GM23338 (cell line): ENCODE measurements around the gene COPZ1. TPM values are rescaled to one million over a fixed set of nuclear protein-coding genes. Genes with fewer than 3 reads are reported as not detected.

Experiments
- ATAC-seq: fragments of 200-7000 bp; cut with Tn5 transposase; 3 replicates; pipeline ENCODE4 v1.9.1; 2020
- DNase-seq: peaks from one replicate; pipeline ENCODE4 v3.0.0-alpha.2; 2015; ENCODE audit warnings: low spot score
- H2AFZ ChIP-seq: fragments of 200-600 bp; sonication (generic); 2 replicates; pipeline ENCODE4 v1.8.0; 2016; ENCODE audit warnings: antibody characterized with exemption, mild to moderate bottlenecking, moderate library complexity
- H3F3A ChIP-seq: fragments of 200-600 bp; sonication (generic); replicated peaks from 2 replicates; pipeline ENCODE4 v1.8.0; 2017; ENCODE audit warnings: antibody characterized with exemption, mixed run types, low read depth
- H3K27ac ChIP-seq: fragments of 200-600 bp; sonication (generic); 2 replicates; pipeline ENCODE4 v1.6.1; 2016; ENCODE audit warnings: low read depth
- H3K27me3 ChIP-seq: fragments of 200-600 bp; sonication (generic); 2 replicates; pipeline ENCODE4 v1.8.0; 2016; ENCODE audit warnings: mild to moderate bottlenecking, mixed run types, moderate library complexity; ENCODE audit not compliant: insufficient read depth
- H3K36me3 ChIP-seq: fragments of 200-600 bp; sonication (generic); 2 replicates; pipeline ENCODE4 v1.8.0; 2016; ENCODE audit warnings: mild to moderate bottlenecking; ENCODE audit not compliant: insufficient read depth
- H3K4me1 ChIP-seq: fragments of 200-600 bp; sonication (generic); 2 replicates; pipeline ENCODE4 v1.8.0; 2016; ENCODE audit warnings: mild to moderate bottlenecking, moderate library complexity; ENCODE audit not compliant: insufficient read depth
- H3K4me2 ChIP-seq: fragments of 200-600 bp; sonication (generic); 2 replicates; pipeline ENCODE4 v1.7.1; 2017; ENCODE audit warnings: mixed run types
- H3K4me3 ChIP-seq: fragments of 200-600 bp; sonication (generic); 2 replicates; pipeline ENCODE4 v1.6.1; 2016; ENCODE audit warnings: mixed run types
- H3K79me2 ChIP-seq: fragments of 200-600 bp; sonication (generic); replicated peaks from 2 replicates; pipeline ENCODE4 v1.8.0; 2017; ENCODE audit warnings: mild to moderate bottlenecking; ENCODE audit not compliant: insufficient read depth
- H3K9me2 ChIP-seq: fragments of 200-600 bp; sonication (generic); 2 replicates; pipeline ENCODE4 v1.8.0; 2017; ENCODE audit not compliant: insufficient read depth
- H4K20me1 ChIP-seq: fragments of 200-600 bp; sonication (generic); replicated peaks from 2 replicates; pipeline ENCODE4 v1.8.0; 2017; ENCODE audit warnings: mild to moderate bottlenecking; ENCODE audit not compliant: insufficient read depth
- H3K27ac Mint-ChIP-seq: 2 replicates; pipeline ENCODE4 v1.8.0; 2020; ENCODE audit warnings: inconsistent platforms, mild to moderate bottlenecking, moderate library complexity, mixed read lengths
- H3K27me3 Mint-ChIP-seq: 3 replicates; pipeline ENCODE4 v1.8.0; 2022; ENCODE audit warnings: low read depth, mild to moderate bottlenecking, moderate library complexity, mixed read lengths, inconsistent platforms; ENCODE audit not compliant: insufficient read depth, poor library complexity
- H3K36me3 Mint-ChIP-seq: 3 replicates; pipeline ENCODE4 v1.8.0; 2021; ENCODE audit warnings: low read depth, mild to moderate bottlenecking, inconsistent platforms, moderate library complexity, mixed read lengths
- H3K4me1 Mint-ChIP-seq: 3 replicates; pipeline ENCODE4 v1.8.0; 2020; ENCODE audit warnings: mild to moderate bottlenecking, inconsistent platforms, mixed read lengths
- H3K4me3 Mint-ChIP-seq: 3 replicates; pipeline ENCODE4 v1.8.0; 2021; ENCODE audit warnings: moderate library complexity, mild to moderate bottlenecking, inconsistent platforms, mixed read lengths
- H3K9me3 Mint-ChIP-seq: 3 replicates; pipeline ENCODE4 v1.8.0; 2020; ENCODE audit warnings: moderate library complexity, mild to moderate bottlenecking, inconsistent platforms, mixed read lengths
- CTCF ChIP-seq, 2 experiments: fragments of 200-600 bp in 1 of 2; sonication (generic) in 1 of 2; conservative IDR thresholded peaks; 2 replicates each; pipeline versions ENCODE4 v1.5.1 to v1.6.1; 2016 to 2017; ENCODE audit warnings: antibody characterized with exemption in 2 of 2, low read depth in 2 of 2, mild to moderate bottlenecking in 2 of 2, moderate library complexity in 1 of 2
- EZH2phosphoT487 ChIP-seq: fragments of 200-600 bp; sonication (generic); IDR thresholded peaks from one replicate; pipeline ENCODE4 v1.8.1; 2018; ENCODE audit warnings: antibody characterized with exemption; ENCODE audit not compliant: unreplicated experiment
- NANOG ChIP-seq: IDR thresholded peaks from 2 replicates; pipeline ENCODE4 v1.6.1; 2016; ENCODE audit warnings: antibody characterized with exemption, borderline replicate concordance
- REST ChIP-seq: IDR thresholded peaks from one replicate; pipeline ENCODE4 v1.6.1; 2018; ENCODE audit warnings: antibody characterized with exemption; ENCODE audit not compliant: unreplicated experiment
- STAT1 ChIP-seq: IDR thresholded peaks from one replicate; pipeline ENCODE4 v1.6.1; 2016; ENCODE audit warnings: antibody characterized with exemption; ENCODE audit not compliant: unreplicated experiment
- ZNF331 ChIP-seq: fragments of 250-450 bp; sonication (Bioruptor Pico); IDR thresholded peaks from 2 replicates; pipeline ENCODE4 v1.5.0; 2020; ENCODE audit warnings: low read depth, mild to moderate bottlenecking, moderate library complexity
- ZNF462 ChIP-seq: fragments of 250-450 bp; sonication (Bioruptor Pico); IDR thresholded peaks from 2 replicates; pipeline ENCODE4 v1.5.0; 2020; ENCODE audit warnings: mild to moderate bottlenecking, moderate library complexity
- polyA plus RNA-seq: library from polyadenylated mRNA; unstranded; fragments of >200 nt; fragmentation: Nextera tagmentation; extraction: Ambion mirVana; gene quantifications from 2 replicates; pipeline ENCODE4 v1.2.1, GENCODE V29; 2016
- total RNA-seq: library from RNA; depleted of rRNA; stranded (reverse); fragments of >200 nt; shearing (Covaris generic); gene quantifications from 2 replicates; pipeline ENCODE4 v1.2.3, GENCODE V29; 2014

Gene COPZ1
- total and polyA plus RNA-seq, 2 experiments from 2014 or later: 79.9 to 91.2 TPM

DNA sequence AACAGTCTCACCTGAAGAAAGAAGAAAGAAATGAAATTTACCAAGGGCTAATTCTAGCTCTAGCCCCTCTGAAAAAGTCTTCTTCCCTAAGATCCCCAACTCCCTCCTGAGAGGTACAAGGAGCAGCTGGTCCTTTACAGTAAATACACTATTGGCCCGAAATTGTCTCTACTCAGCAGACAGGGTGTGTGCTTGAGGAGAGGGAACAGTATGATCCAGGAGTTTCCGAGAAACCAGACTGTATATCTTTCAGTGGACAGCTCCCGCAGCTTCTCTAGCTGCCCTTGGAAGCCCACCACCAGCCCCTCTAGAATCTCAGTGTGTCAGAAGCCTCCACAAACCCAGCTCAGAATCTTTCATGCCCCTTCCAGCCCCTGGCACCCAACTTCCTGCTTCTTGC, 31.3 kb downstream of the COPZ1 start:
- H3K9me3 Mint-ChIP-seq: no peaks in the 10 kb centered on the region; the same call in 2 of the 3 replicates
- H3K4me3 Mint-ChIP-seq: peak overlapping the region; percentile 42; the same call in 1 of the 3 replicates
- peaks cover 24% of the 10 kb centered on the region for H3F3A ChIP-seq
- H3K36me3 ChIP-seq: no peaks in the 10 kb centered on the region
- H3K27me3 Mint-ChIP-seq: peaks cover 37% of the 10 kb centered on the region
- H3K27ac Mint-ChIP-seq: peak overlapping the region; percentile 79; the same call in 1 of the 2 replicates
- peaks cover 8% of the 10 kb centered on the region; the same call in 1 of the 2 replicates for H3K27me3 ChIP-seq
- H3K4me1 ChIP-seq: peaks cover 74% of the 10 kb centered on the region
- H2AFZ ChIP-seq: no peak overlapping the region
- no peak for ATAC-seq
- no peaks in the 10 kb centered on the region; the same call in 1 of the 2 replicates for H3K79me2 ChIP-seq
- no peaks in the 10 kb centered on the region for H3K9me2 ChIP-seq
- no peaks in the 10 kb centered on the region; the same call in 2 of the 3 replicates for H3K36me3 Mint-ChIP-seq
- H3K27ac ChIP-seq: peak overlapping the region; percentile 82
- no peaks in the 10 kb centered on the region for H4K20me1 ChIP-seq
- TF ChIP-seq ZNF462 (CRISPR knock-in tag) (no peak), EZH2phosphoT487 (no peak), CTCF (conservative IDR thresholded peaks at IDR 0.05; ENCODE audit: low read depth in 2 of 2) (no peak), NANOG (no peak), STAT1 (no peak), ZNF331 (CRISPR knock-in tag) (no peak), REST (no peak)
- H3K4me3 ChIP-seq: peak overlapping the region; percentile 75
- H3K4me1 Mint-ChIP-seq: peaks cover 34% of the 10 kb centered on the region
- peak overlapping the region; percentile 95 for H3K4me2 ChIP-seq
- DNase-seq: no peak
